ENCODE measurements around the gene PLEKHH1.

Gene PLEKHH1

DNA sequence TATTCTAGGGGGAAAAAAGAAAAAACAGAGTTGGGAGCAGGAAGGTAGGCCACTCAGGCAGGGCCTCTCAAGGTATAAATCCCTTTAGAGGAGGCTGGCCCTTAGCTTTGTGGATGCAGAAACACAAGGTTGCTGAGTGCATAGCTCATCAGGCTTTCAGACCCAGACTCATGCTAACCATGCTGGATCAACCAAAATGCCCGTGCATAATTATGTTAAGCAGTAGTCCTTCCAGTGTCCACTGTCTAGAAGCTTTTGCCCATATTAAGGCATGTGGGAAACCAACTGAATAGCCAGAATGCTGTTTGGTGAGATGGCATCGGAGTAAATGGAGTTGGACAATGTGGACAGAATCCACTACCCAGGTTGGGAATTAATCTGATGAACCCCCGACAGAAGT lies 105.6 kb downstream of the PLEKHH1 start:
- no peak for DNase-seq

Data from NCI-H82 (cell line).